HL-60 (cell line): ENCODE results near the gene MEX3A.

Experiments used
- GABPA ChIP-seq: IDR thresholded peaks from 2 replicates; pipeline ENCODE4 v1.6.1; 2012; ENCODE audit warnings: low read depth
- TF ChIP-seq, protein P1 (sequence below): IDR thresholded peaks from one replicate; pipeline ENCODE4 v1.5.1; 2011; ENCODE audit warnings: low read length, control low read depth, inconsistent platforms; ENCODE audit not compliant: insufficient read depth

DNA sequence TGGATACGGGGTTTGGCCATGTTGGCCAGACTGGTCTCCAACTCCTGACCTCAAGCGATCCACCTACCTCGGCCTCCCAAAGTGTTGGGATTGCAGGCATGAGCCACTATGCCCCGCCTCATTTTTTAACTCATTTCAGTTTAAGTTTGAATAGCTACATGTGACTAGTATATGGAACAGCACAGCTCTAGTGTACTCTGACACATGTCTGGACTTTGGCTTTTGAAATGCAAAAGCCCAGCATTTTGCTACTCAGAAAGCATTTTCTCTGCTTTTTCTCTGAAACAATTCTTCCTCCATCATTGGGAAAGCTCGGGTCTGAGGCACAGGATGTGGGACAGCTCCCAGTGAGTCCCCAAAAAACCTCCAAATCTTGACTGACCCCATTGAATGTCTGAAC is 57.5 kb downstream of the MEX3A start:
- TF ChIP-seq, protein P1, sequence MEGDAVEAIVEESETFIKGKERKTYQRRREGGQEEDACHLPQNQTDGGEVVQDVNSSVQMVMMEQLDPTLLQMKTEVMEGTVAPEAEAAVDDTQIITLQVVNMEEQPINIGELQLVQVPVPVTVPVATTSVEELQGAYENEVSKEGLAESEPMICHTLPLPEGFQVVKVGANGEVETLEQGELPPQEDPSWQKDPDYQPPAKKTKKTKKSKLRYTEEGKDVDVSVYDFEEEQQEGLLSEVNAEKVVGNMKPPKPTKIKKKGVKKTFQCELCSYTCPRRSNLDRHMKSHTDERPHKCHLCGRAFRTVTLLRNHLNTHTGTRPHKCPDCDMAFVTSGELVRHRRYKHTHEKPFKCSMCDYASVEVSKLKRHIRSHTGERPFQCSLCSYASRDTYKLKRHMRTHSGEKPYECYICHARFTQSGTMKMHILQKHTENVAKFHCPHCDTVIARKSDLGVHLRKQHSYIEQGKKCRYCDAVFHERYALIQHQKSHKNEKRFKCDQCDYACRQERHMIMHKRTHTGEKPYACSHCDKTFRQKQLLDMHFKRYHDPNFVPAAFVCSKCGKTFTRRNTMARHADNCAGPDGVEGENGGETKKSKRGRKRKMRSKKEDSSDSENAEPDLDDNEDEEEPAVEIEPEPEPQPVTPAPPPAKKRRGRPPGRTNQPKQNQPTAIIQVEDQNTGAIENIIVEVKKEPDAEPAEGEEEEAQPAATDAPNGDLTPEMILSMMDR, result no peak
- no peak for TF ChIP-seq GABPA
